HG02970 (cell line): Measurements from ENCODE around the gene VDAC1.

Experiments
- ATAC-seq: cut with Tn5 transposase; IDR thresholded peaks from one replicate; pipeline ENCODE4 v1.9.1; 2021; ENCODE audit warnings: mild to moderate bottlenecking, moderate library complexity, moderate number of reproducible peaks; ENCODE audit not compliant: unreplicated experiment, low FRiP score

Gene VDAC1

GRCh38 chr5:133930061-133930812, 74.5 kb downstream of the VDAC1 start:
- no peak for ATAC-seq

GRCh38 chr5:133928587-133929393, 76.0 kb downstream of the VDAC1 start:
- ATAC-seq = no peak

GRCh38 chr5:133927300-133928180, 77.2 kb downstream of the VDAC1 start:
- no peak for ATAC-seq

- ATAC-seq = no peak
Observed at GRCh38 chr5:133926489-133927299, 78.1 kb downstream of the VDAC1 start.

- no peak for ATAC-seq
Observed at GRCh38 chr5:133925866-133926488, 78.8 kb downstream of the VDAC1 start.

- no peak for ATAC-seq
Observed at GRCh38 chr5:133925269-133925668, 79.5 kb downstream of the VDAC1 start.

- no peak for ATAC-seq
Observed at GRCh38 chr5:133924221-133924920, 80.4 kb downstream of the VDAC1 start.

- no peak for ATAC-seq
Observed at GRCh38 chr5:133921979-133922378, 82.8 kb downstream of the VDAC1 start.
